Activated T-cell treated with anti-CD3 and anti-CD28 coated beads, Interleukin-2, amount 50 U/mL, for 48 hours (primary cell): ENCODE results near the gene SLC40A1.
"Not testable (repeated sequence)": the region's sequence is repeated elsewhere in the genome, so short reads cannot be mapped to it uniquely, and the experiment has no call there.

Source experiments
- DNase-seq, 2 experiments: peaks; one replicate each; pipeline ENCODE4 v3.0.0-alpha.2; 2020

The SLC40A1 gene, protein sequence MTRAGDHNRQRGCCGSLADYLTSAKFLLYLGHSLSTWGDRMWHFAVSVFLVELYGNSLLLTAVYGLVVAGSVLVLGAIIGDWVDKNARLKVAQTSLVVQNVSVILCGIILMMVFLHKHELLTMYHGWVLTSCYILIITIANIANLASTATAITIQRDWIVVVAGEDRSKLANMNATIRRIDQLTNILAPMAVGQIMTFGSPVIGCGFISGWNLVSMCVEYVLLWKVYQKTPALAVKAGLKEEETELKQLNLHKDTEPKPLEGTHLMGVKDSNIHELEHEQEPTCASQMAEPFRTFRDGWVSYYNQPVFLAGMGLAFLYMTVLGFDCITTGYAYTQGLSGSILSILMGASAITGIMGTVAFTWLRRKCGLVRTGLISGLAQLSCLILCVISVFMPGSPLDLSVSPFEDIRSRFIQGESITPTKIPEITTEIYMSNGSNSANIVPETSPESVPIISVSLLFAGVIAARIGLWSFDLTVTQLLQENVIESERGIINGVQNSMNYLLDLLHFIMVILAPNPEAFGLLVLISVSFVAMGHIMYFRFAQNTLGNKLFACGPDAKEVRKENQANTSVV

DNA sequence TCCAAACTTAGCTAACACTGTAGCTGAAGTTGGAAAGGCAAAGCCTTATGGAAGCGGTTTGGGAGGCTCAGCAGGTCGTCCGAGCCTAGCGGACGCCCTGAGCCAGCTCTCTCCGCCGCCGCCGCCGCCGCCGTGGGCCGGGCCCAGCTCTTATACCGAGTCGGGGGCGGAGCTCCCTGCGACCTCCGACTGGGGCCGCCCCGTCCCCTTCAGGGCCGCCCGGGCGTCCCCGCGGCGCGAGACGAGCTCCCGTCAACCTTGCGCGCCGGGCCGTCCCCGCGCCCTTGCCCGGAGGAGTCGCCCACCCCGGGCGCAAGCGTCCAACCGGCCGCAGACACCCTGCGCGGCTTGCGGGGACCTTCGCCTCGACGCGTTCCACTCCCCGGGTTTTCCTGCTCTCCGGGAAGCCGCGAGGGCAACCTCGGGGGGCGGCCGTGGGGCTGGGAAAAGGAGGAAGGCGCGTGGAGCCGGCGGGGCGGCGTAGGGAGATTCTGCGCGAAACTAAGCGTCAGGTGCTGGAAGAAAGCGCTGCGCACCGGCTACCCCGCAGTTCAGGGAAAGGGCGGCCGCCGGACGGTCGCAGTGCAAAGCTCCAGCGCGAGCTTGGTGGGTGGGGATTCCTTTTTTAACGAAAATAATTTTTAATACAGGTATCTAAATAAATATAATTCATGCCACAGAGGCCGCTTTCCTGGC lies at the start of gene SLC40A1:
TSS of gene SLC40A1 (minus strand) at position 129 of the 696 bp plus-strand sequence. CDS start 326 bp downstream, outside the sequence.
- peak; percentile 74 to 80 for DNase-seq

DNA sequence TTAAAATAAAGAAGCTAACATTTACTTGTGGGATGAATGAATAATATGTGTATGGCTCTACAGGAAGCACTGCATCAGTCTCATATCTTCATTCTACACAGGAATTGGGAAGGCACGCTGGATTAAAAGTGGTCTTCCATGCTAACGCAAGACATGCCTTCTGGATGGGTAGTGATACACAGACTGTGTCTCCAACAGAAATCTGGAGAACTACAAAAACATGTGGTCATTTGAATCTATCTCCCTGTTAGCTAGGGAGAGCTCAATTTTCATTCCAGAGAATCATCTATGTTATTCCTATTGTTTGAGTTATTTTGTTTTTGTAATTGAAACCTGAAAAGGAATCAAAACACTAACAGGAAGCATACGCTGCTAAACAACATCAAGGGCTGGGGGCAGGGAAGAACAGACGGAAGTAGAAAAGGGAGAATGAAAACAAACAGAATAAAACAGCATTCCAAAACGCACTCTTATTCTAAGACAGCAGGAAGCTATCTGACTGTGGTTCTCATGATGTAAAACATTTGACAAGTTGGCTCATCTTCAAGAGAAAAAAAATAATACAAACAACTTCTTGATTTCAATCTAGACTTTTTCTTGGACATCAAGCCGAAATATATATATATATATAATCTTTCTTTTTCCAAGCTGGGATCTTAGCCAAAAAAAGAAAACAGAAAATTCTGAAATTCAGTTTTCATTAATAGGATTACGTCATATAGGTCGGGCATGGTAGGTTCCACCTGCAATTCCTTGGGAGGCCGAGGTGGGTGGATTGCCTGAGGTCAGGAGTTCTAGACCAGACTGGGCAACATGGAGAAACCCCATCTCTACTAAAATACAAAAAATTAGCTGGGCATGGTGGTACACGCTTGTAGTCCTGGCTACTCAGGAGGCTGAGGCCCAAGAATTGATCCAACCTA lies 49.2 kb upstream of the SLC40A1 start:
- DNase-seq = no peak

DNA sequence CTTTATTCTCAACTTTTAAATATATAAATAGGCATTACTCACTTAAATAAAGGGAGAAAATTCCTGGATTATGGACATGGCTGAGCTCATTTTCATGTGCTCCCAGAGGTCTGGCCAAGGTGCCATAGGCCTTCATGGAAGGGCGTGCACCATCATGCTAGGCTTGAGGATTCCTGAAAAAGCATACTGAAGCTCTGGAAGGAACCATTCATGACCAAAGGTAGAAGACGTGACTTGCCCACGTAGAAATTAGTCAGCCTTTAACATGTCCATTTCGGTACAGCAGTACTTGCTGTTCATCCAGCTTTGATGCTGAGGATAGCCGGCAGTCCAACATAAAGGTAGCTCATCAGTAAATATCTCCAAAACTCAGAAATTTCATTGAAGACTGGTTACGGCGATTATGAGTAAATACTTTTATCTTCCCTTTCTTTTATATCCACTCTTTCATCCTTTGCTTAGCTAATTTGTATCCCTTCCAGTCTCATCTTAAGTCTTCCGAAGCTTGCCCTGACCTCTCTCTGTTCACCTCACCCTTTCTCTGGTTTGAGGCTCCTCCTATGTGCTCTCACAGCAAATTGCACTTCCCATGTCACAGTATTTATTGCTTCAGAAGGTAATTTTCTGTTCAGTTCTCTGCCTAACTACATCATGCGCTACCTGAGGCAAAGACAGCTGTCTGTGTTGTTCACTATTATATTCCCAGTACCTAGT lies 48.4 kb upstream of the SLC40A1 start:
- no peak for DNase-seq

DNA sequence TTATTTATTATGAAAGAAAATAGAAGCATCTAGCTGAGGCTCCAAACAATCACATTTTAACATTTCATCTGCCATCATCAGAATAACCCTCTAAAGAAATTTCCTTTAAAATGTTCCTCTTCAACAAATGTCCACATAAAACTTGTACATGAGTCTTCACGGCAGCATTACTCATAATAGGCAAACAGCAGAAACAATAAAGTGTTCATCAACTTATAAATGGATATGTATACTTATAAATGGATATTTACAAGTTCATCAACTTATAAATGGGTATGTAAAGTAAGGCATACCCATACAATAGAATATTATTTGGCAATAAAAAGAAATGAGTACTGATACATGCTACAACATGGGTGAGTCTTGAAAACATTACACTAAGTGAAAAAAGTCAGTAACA lies 47.2 kb upstream of the SLC40A1 start:
- no peak for DNase-seq

DNA sequence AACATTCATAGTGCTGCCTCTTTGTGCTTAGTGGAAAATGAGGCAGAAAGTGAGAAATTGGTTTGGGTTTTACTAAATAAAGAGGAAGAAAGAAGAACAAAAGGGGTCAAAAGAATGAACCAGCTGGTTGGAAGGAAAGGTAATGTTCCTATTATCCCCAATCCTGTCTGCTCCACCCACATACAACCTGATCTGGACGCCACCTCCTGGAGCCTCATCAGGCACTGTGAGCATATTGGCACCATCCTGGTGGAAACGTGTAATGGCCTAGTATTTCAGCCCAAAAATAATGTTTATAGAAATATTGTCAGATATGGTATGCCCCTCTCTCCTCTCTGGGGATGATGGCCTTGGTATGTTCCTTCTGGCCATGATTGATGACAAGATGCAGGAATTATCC lies 45.0 kb upstream of the SLC40A1 start:
- no peak for DNase-seq

DNA sequence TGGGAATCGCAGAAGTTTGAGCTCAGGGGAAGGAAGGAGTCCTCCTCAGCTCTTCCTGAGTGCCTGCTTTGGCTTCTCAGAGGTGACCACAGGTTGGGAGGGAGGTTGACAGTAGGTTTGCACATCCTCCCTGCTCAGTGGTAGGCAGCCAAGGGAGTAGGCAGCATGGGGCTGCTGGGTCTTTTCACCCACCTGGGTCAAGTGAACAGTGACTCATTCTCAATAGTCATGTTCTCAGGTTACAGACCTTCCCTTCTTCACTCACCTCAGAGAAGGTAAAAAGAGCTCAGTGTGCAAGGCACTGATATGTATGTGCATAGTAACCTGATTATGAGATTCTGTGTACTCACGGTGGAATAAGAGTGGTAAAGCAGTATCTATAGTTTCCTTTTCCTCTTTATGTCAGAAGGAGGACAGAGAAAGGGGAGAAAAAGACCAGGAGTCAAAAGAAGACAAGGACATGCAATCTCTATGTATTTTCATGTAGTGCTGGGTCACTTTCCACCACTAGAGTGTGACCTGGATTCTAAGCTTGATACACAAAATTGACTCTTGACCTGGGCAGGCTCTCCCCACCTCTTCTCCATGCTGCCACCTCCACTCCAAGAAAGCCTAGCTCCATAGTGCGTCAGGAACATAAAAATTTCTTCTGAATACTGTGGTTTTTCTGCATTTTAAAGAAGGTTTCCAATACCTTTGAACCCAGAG lies 44.2 kb upstream of the SLC40A1 start:
- DNase-seq = no peak

DNA sequence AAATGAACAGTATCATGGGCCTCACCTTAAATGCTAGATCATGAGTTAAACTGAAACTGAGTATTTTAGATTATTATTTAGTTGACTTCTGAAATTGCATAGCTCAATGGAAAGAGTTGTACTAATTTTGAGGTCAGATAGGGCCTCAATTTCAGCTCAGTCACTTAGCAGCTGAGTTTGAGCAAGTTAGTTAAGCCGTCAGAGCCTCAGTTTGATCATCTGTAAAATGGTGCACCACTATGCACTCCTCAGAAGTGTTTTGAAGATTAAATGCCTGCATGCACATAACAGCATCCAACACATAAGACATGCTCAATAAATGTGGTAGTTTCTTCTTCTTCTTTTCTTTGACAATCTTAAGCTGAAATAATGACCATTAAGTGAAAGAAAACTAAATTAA lies 42.5 kb upstream of the SLC40A1 start:
- DNase-seq = no peak

DNA sequence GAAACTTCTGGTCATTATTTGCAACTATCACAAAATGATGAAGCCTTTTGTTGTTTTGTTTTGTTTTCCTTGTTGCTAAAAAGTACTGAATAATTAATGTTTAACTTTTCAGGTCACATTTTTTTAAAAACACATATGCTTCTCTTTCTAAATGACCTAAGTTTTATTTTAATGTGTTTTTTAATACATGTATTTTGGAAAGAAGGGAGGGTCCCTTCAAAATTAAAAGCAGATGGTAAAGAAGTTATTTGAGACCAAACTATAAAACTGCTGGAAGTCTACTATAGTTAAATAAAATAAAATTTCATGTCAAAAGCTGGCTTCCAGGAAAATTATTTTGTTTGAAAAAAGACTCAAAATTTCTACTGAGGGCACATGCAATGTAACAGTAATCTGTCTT lies 41.2 kb upstream of the SLC40A1 start:
- no peak for DNase-seq

DNA sequence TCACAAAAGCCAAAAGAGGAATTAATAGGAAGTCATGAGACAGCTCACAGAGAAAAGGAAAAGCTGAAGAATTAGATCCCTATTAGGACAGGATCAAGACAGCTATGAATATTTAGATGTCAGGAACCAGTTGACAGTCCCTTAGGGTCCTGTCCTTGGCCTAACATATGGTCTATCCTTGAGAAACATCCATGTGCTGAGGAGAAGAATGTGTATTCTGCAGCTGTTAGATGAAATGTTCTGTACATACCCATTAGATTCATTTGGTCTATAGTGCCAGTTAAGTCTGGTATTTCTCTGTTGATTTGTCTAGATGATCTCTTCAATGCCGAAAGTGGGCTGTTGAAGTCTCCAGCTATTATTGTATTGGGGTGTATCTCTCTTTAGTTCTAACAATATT lies 37.6 kb upstream of the SLC40A1 start:
- DNase-seq = no peak

DNA sequence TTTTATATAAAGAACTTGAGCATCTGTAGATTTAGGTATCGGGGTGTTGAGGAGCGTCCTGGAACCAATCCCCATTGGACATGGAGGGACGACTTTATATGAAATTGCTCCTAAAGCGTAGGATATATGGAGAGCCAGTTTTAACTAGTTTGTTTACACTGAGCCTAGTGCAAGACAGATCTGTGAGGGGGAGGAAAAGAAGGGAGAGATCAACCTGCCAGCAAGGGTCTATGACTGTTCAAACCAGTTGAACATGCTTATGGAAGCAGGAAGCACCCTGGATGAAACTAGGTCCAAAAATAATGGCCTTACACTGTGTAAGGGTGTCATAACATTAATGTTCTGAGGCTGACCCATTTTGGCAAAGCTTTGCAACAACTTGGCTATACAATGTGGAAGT lies 34.0 kb upstream of the SLC40A1 start:
- no peak for DNase-seq

DNA sequence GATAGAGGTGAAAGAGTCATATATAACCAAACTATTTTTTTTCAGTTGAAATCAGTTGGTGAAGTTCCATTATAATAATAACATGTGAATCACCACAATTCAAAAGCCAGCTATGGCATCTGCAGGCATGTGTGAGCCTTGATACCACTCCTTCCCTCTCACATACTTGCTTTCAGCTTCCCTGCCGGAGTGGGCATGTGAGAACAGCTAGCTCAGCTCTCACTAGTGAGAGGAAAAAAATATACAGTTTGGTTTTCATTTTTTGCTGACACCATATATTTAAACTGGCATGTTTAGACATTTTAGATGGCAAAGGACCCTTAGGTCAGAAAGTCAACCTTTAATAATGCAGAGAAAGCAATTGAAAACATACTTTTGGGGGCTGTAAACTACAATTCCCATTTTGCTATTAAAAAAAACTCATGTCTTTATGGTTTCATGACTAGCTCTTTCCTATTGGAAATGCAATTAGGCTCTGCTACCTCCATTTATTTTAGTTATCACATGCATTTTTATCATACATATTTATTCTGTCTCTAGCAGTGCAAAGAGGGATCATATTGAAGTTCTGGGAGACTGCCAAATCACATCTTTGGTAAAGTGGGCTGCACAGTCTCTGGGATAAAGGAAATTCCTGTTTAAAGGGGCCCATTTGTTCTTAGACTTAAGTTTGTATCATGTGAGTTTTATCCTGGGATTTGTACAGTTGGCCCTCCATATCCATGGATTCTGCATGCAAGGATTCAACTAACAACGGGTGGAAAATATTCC lies 33.2 kb upstream of the SLC40A1 start:
- no peak for DNase-seq

DNA sequence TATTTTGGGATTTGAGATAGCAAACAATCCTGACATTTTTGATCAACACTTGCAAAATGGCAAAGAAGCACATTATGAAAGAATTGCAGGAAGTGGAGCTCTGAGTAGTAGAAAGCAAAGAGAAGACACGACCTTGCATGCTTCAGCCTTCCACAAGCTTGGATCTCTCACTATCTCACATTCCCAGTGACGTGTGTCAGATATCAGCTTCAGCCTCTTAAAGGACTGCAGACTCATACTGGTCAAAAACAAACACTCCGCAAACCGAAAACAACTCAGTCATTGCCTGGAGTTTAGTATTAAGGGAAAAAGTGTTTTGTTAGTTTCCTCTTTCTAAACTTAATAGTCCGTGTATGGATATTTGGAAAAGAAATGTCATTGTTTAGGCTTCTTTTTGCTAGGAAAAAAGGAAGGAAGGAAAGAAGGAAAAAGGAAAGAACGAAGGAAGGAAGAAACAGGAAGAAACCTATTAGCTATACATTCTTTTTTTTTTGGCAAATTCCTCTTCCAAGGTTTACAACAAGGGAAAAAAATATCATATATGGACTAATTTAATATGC lies 32.6 kb upstream of the SLC40A1 start:
- no peak for DNase-seq

DNA sequence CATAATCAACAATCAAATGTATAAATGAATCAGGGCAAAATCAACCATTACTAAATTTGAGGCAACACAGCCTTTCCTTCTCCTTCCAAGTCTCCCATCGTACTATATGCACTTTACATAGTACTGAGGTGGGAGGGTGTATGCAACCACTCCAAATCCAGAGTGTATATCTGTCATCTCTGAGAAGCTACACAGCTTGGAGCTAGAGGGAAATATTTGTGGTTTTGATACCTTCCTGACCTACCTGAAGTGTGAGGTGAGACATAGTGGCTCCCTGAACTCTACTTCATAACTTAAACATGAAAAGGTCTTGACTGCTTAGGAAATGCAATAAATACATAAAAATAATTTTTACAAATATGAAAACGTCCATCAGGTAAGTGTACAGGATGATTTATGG lies 30.1 kb upstream of the SLC40A1 start:
- DNase-seq = no peak

DNA sequence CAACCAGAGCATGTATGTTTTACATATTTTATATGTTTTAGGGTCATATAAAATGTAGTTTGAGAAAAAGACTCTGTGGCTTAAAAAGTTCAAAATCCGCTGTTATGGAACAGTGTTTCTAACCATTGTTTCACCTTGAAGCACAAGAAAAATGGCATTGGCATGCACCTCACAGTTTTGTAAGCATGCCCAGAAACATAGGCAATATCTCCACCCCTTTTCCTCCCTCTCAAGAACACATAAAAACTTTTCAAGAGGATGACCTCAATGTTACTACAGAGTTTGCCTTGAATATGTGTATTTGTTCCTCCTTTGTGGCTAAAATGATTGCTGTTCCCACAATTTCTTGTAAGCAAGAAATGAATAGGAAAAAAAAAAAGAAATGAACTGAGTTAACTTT lies 29.3 kb upstream of the SLC40A1 start:
- no peak for DNase-seq

DNA sequence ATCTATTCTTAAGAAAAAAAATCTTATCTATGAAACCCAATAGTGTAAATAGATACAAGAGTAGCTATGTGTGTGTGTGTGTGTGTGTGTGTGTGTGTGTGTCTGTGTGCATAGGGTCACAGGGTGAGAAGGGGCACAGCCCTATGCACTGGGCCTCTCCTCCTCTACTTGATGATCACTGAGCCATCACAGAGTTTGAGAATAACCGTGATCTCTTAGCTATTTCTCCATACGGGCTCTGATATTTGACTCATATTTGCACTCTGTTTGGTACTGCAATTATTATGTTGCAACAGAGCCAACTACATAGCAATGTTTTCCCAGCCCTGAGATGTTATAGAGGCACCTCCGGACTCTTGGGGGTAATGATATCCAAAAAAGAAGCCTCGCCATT lies 28.8 kb upstream of the SLC40A1 start:
- DNase-seq = no peak

DNA sequence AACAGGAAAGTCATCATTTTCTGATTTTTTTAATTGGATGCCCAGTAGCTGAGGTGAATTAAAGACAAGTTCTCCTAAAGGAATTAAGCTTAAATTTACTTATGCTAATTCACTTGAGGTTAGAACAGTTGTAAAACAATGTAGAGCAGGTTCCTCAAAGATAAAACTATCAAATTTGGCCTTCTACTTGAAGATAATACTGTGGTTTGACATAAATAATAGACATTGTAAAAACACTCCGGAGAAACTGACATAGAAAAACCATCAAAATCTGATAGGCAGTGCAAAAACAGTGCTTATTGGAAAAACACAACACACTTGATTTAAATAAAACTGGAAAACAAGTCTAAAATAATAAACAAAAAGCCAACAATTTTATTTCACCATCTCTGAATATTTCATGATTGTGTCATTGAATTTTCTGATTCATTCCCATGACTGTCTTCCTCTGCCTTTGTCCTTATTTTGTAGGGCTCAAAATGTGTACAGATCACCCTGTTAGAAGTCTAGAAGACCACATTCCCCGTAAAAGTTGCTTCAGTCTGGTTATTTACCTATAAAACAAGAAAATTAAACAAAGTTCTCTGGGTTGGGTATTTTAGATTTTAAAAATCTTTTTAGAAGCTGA lies 28.3 kb upstream of the SLC40A1 start:
- no peak for DNase-seq

DNA sequence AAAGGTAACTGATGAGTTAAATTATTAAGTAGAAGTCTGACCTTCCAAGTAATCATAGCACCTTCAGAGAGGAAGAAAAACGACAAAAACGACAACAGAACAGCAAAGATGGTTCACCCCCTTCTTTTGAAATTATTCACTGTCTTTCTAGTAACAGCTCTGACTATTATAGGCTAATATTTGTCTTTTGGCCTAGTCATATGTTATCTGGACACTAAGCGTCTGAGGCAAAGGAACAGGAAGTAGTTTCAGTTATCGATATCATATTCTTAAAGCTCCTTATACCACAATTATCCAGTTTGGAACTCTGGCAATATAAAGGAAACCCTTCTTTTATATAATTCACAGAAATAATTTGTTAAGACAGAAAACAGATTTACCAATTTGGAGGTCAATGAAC lies 27.6 kb upstream of the SLC40A1 start:
- DNase-seq = no peak

DNA sequence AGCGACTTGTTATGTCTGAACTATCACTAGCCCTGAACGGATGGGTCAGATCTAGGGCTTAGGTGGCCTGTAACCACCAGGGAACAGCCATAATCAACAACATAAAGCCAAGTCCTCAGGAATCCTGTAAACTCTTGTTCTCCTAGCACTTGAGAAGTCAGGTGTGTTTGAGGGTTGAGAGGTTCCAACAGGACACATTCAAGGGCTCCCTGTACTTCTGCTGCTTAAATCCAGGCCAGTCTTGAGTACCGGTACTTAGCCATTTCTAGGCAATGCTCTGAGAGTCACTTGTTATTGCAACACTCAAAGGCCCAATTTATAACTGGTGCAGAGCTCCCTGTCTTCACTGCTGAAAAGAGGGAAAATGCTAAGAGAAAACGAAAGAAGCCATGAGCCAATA lies 21.6 kb upstream of the SLC40A1 start:
- no peak for DNase-seq

DNA sequence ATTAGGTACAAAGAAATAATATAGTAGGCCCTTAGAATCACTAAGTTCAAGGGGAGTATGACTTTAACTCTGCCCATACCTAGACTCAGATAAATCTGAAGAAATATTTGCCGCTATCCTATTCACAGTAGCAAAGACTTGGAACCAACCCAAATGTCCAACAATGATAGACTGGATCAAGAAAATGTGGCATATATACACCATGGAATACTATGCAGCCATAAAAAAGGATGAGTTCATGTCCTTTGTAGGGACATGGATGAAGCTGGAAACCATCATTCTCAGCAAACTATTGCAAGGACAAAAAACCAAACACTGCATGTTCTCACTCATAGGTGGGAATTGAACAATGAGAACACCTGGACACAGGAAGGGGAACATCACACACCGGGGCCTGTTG lies 21.1 kb upstream of the SLC40A1 start:
- not testable (repeated sequence) for DNase-seq

DNA sequence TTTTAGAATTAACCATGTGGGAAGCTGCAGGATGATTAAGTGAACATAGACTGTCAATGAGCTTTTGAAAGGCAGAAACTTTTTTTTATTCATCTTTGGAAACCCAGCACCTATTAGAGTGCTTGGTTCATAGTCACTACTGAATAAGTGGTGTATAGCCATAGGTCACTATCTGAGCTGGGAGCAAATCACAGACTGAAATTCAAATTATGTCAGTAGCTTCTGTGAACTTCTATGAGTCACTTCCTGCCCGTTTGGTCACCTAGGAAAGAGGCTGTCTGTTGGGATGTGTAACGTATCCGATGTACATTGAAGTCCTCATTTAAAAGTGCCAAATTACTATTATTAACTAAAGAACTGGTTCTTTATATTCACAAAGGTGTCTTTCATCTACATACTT lies 20.5 kb upstream of the SLC40A1 start:
- DNase-seq = no peak
